Natural killer cell treated with Interleukin-12 subunit alpha and Interleukin-12 subunit beta and Interleukin-15 and Interleukin-18, amount 100 ng/mL, for 72 hours (primary cell): ENCODE measurements around the gene G3BP1. TPM values are rescaled to one million over a fixed set of nuclear protein-coding genes. Genes with fewer than 3 reads are reported as not detected.
"Not testable (repeated sequence)": the region's sequence is repeated elsewhere in the genome, so short reads cannot be mapped to it uniquely, and the experiment has no call there.

Experiments used
- ATAC-seq, 2 donors: fragments of 150-1000 bp; cut with Tn5 transposase in 1 of 2; sonication (Bioruptor Pico), chemical (Tn5 transposase) in 1 of 2; 2 replicates each; pipeline ENCODE4 v1.10.0; 2021
- DNase-seq: peaks from one replicate; pipeline ENCODE4 v3.0.0; 2022; ENCODE audit warnings: low spot score
- H3K27ac Mint-ChIP-seq, 2 donors: 1 replicate in 1 of 2; 2 replicates in 1 of 2; pipeline ENCODE4 v1.8.0; 2022; ENCODE audit warnings: mixed read lengths in 2 of 2, mild to moderate bottlenecking in 1 of 2, moderate library complexity in 1 of 2
- H3K27me3 Mint-ChIP-seq, 2 donors: 1 replicate in 1 of 2; 2 replicates in 1 of 2; pipeline ENCODE4 v1.8.0; 2022; ENCODE audit warnings: mixed read lengths in 2 of 2
- H3K36me3 Mint-ChIP-seq: one replicate; pipeline ENCODE4 v1.8.0; 2022; ENCODE audit warnings: mixed read lengths
- H3K4me1 Mint-ChIP-seq, 2 donors: 1 replicate in 1 of 2; 2 replicates in 1 of 2; pipeline ENCODE4 v1.8.0; 2022; ENCODE audit warnings: low read depth in 2 of 2, mixed read lengths in 2 of 2, mild to moderate bottlenecking in 1 of 2
- H3K4me3 Mint-ChIP-seq: one replicate; pipeline ENCODE4 v1.8.0; 2022; ENCODE audit warnings: mixed read lengths
- H3K9me3 Mint-ChIP-seq: 2 replicates; pipeline ENCODE4 v1.8.0; 2022; ENCODE audit warnings: mixed read lengths
- total RNA-seq, 2 donors: library from RNA; stranded (reverse); gene quantifications; one replicate each; pipeline ENCODE4 v1.2.3, GENCODE V29; 2022

Gene G3BP1
- total RNA-seq: 100 to 1,000 TPM; 237 to 290 TPM

GRCh38 chr5:151771259-151772028, at the start of gene G3BP1:
G3BP1 (plus strand) TSS chr5:151771954; CDS start chr5:151786621, 14,667 bp downstream.
- DNase-seq: peak; percentile 100
- ATAC-seq: peak; percentile 90 to 91
- peaks cover 30 to 38% of the 10 kb centered on the region in 2 donors for H3K4me1 Mint-ChIP-seq
- no peak within 1 kb of the TSS for H3K27ac Mint-ChIP-seq
- no peaks in the 10 kb centered on the region for H3K27me3 Mint-ChIP-seq
- H3K4me3 Mint-ChIP-seq: peak within 1 kb of the TSS; percentile 82
- H3K9me3 Mint-ChIP-seq: no peaks in the 10 kb centered on the region
- H3K36me3 Mint-ChIP-seq: no peaks in the 10 kb centered on the region

DNA sequence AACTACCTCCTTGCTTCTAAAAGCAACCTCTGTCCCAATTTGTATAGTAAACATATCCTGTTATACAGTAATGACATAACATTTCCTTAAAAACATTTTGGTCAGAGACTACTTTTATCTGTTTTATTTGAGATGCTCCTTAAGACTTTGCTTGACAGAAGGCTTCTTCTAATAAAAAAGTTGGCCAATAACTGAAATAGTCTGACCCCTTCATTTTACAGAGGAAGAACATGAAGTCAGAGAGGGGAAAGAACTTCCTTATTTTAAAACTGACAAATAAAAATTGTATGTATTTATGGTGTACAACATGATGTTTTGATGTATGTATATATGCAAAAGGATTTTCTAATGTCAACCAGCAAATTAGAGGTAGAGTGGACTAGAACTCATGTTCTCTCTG, 49.2 kb upstream of the G3BP1 start:
- Mint-ChIP-seq H3K27me3 (no peaks in the 10 kb centered on the region), H3K4me1 (no peaks in the 10 kb centered on the region)
- no peak for ATAC-seq

GRCh38 chr5:151724360-151724759, 47.4 kb upstream of the G3BP1 start:
- H3K9me3 Mint-ChIP-seq: no peaks in the 10 kb centered on the region
- peaks cover 0 to 2% of the 10 kb centered on the region in 2 donors for H3K4me1 Mint-ChIP-seq
- H3K4me3 Mint-ChIP-seq: no peak overlapping the region
- peak overlapping the region in 1 of 2 donors; percentile 8 for H3K27ac Mint-ChIP-seq
- no peak for ATAC-seq
- DNase-seq: no peak
- H3K36me3 Mint-ChIP-seq: peaks cover 7% of the 10 kb centered on the region
- H3K27me3 Mint-ChIP-seq: no peaks in the 10 kb centered on the region

More for the DNA sequence above, 49.2 kb upstream of the G3BP1 start:
- Mint-ChIP-seq H3K27ac (no peak overlapping the region), H3K9me3 (no peaks in the 10 kb centered on the region), H3K36me3 (no peaks in the 10 kb centered on the region), H3K4me3 (no peak overlapping the region)
- DNase-seq: no peak

DNA sequence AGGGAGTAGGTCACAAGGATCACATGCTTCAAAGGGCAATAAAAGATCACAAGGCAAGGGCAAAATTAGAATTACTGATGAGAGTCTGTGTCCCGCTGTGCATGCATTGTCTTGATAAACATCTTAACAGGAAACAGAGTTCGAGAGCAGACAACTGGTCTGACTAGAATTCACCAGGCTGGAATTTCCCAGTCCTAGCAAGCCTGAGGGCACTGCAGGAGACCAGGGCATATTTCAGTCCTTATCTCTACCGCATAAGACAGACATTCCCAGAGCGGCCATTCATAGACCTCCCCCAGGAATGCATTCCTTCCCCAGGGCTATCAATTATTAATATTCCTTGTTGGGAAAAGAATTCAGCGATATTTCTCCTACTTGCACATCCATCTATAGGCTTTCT, 42.2 kb upstream of the G3BP1 start:
- not testable (repeated sequence) for H3K4me1 Mint-ChIP-seq, H3K4me3 Mint-ChIP-seq, H3K27me3 Mint-ChIP-seq, DNase-seq, ATAC-seq, H3K9me3 Mint-ChIP-seq, H3K27ac Mint-ChIP-seq
- H3K36me3 Mint-ChIP-seq: peaks cover 14% of the 10 kb centered on the region

DNA sequence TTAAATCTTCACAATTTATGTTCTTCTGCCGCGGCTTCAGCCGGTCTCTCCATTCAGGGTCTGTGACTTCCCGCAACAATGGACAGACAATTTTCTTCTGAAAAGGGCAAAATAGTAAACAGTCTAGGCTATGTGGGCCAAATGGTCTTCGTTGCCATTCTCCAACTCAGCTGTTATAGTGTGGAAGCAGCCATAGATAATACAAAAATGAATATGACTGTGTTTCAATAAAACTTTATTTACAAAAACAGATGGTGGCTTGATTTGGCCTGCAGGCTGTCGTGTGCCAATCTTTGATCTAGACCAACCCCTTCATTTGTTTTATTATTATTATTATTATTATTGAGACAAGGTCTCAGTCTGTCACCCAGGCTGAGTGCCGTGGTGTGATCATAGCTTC, 41.4 kb upstream of the G3BP1 start:
- no peak overlapping the region for H3K27ac Mint-ChIP-seq
- no peak for ATAC-seq
- peaks cover 14% of the 10 kb centered on the region for H3K36me3 Mint-ChIP-seq
- H3K9me3 Mint-ChIP-seq: peaks cover 3% of the 10 kb centered on the region
- no peak overlapping the region for H3K4me3 Mint-ChIP-seq
- DNase-seq: no peak
- no peaks in the 10 kb centered on the region for H3K27me3 Mint-ChIP-seq
- peaks cover 0 to 4% of the 10 kb centered on the region in 2 donors for H3K4me1 Mint-ChIP-seq

GRCh38 chr5:151733358-151734063, 38.2 kb upstream of the G3BP1 start:
- peaks cover 11% of the 10 kb centered on the region for H3K36me3 Mint-ChIP-seq
- peaks cover 0 to 15% of the 10 kb centered on the region in 2 donors for H3K4me1 Mint-ChIP-seq
- H3K9me3 Mint-ChIP-seq: peaks cover 3% of the 10 kb centered on the region
- no peak overlapping the region for H3K4me3 Mint-ChIP-seq
- H3K27me3 Mint-ChIP-seq: no peaks in the 10 kb centered on the region
- DNase-seq (no peak), ATAC-seq (no peak)
- H3K27ac Mint-ChIP-seq: no peak overlapping the region

- peaks cover 10% of the 10 kb centered on the region for H3K36me3 Mint-ChIP-seq
- DNase-seq (no peak), ATAC-seq (no peak)
- peaks cover 3% of the 10 kb centered on the region for H3K9me3 Mint-ChIP-seq
- H3K4me1 Mint-ChIP-seq: peaks cover 0 to 15% of the 10 kb centered on the region in 2 donors
- H3K27me3 Mint-ChIP-seq: no peaks in the 10 kb centered on the region
- no peak overlapping the region for H3K27ac Mint-ChIP-seq
- H3K4me3 Mint-ChIP-seq: no peak overlapping the region
Observed at GRCh38 chr5:151734064-151734408, 37.7 kb upstream of the G3BP1 start.

GRCh38 chr5:151735646-151736045, 36.1 kb upstream of the G3BP1 start:
- H3K9me3 Mint-ChIP-seq: no peaks in the 10 kb centered on the region
- ATAC-seq: no peak
- no peak overlapping the region for H3K4me3 Mint-ChIP-seq
- no peaks in the 10 kb centered on the region for H3K36me3 Mint-ChIP-seq
- peaks cover 2 to 18% of the 10 kb centered on the region in 2 donors for H3K4me1 Mint-ChIP-seq
- DNase-seq: no peak
- H3K27ac Mint-ChIP-seq: no peak overlapping the region
- H3K27me3 Mint-ChIP-seq: no peaks in the 10 kb centered on the region

DNA sequence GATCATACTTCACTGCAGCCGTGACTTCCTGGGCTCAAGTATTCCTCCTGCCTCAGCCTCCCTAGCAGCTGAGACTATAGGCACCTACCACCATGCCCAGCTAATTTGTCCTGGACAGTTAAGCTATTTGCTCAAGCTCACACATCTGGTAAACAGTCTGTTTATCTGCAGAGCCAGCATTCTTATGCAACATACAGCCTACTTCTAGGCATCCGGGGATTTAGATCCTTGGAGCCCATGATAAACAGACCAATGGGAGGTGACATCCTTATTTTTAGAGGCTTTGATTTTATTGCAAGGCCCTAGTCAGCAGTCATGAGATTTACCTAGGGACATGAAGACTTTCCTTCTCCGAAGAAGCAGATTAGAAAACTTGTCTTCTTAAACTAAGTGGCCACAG, 34.3 kb upstream of the G3BP1 start:
- ATAC-seq (no peak), DNase-seq (no peak)
- H3K4me1 Mint-ChIP-seq: peaks cover 5 to 21% of the 10 kb centered on the region in 2 donors
- no peak overlapping the region for H3K4me3 Mint-ChIP-seq
- H3K36me3 Mint-ChIP-seq: peaks cover 1% of the 10 kb centered on the region
- H3K9me3 Mint-ChIP-seq: no peaks in the 10 kb centered on the region
- no peaks in the 10 kb centered on the region for H3K27me3 Mint-ChIP-seq
- H3K27ac Mint-ChIP-seq: peak overlapping the region in 1 of 2 donors; percentile 43

DNA sequence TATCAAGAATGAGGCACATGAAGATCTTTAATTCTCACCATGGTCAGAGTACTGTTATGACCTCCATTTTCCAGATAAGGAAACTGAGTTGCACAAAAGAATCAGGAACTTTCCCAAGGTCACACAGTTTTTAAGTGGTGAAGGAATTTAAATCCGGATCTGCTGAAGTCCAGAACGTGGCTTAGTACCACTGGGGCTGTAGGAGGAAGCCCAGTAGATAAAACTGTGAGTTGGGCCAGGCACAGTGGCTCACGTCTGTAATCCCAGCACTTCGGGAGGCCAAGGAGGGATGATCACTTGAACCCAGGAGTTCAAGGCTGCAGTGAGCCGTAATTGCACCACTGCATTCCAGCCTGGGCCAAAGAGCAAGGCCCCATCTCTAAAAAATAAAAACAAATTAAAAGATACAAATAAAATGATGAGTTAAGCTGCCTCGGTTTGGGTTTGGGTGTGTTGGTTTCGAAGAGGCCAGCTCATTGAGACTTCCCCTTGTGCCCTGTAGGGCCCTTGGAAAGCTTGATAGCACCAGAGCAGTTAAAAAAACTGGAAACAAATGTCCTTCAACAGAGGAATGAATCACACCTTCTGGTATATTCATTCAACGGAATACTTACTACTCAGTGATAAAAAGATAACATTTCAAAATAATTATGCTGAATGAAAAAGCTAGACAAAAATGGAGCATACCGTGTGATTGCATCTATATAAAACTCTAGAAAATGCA, 33.5 kb upstream of the G3BP1 start:
- H3K27me3 Mint-ChIP-seq: no peaks in the 10 kb centered on the region
- no peak overlapping the region for H3K4me3 Mint-ChIP-seq
- DNase-seq (no peak), ATAC-seq (no peak)
- no peaks in the 10 kb centered on the region for H3K9me3 Mint-ChIP-seq
- peaks cover 7% of the 10 kb centered on the region for H3K36me3 Mint-ChIP-seq
- H3K27ac Mint-ChIP-seq: no peak overlapping the region
- peaks cover 6 to 27% of the 10 kb centered on the region in 2 donors for H3K4me1 Mint-ChIP-seq

GRCh38 chr5:151739395-151739794, 32.4 kb upstream of the G3BP1 start:
- H3K4me3 Mint-ChIP-seq: no peak overlapping the region
- H3K27ac Mint-ChIP-seq: no peak overlapping the region
- H3K9me3 Mint-ChIP-seq: no peaks in the 10 kb centered on the region
- H3K4me1 Mint-ChIP-seq: peaks cover 16 to 35% of the 10 kb centered on the region in 2 donors
- H3K36me3 Mint-ChIP-seq: peaks cover 17% of the 10 kb centered on the region
- DNase-seq: no peak
- ATAC-seq: no peak
- no peaks in the 10 kb centered on the region for H3K27me3 Mint-ChIP-seq

- no peak for ATAC-seq
- no peak overlapping the region for H3K4me3 Mint-ChIP-seq
Observed at GRCh38 chr5:151739939-151740335, 31.8 kb upstream of the G3BP1 start.

GRCh38 chr5:151740336-151740942, 31.3 kb upstream of the G3BP1 start:
- Mint-ChIP-seq H3K4me1 (peaks cover 24 to 42% of the 10 kb centered on the region in 2 donors), H3K27me3 (no peaks in the 10 kb centered on the region), H3K9me3 (no peaks in the 10 kb centered on the region), H3K36me3 (peaks cover 17% of the 10 kb centered on the region), H3K27ac (peak overlapping the region in 1 of 2 donors; percentile 52), H3K4me3 (no peak overlapping the region)
- no peak for ATAC-seq
- peak; percentile 79 for DNase-seq

More at GRCh38 chr5:151739939-151740335, 31.8 kb upstream of the G3BP1 start:
- Mint-ChIP-seq H3K4me1 (peaks cover 19 to 37% of the 10 kb centered on the region in 2 donors), H3K36me3 (peaks cover 17% of the 10 kb centered on the region), H3K27me3 (no peaks in the 10 kb centered on the region), H3K27ac (no peak overlapping the region), H3K9me3 (no peaks in the 10 kb centered on the region)
- no peak for DNase-seq
